K562 (cell line): ENCODE measurements around the gene SIGLEC14. TPM values are rescaled to one million over a fixed set of nuclear protein-coding genes. Genes with fewer than 3 reads are reported as not detected.

Experiments
- CBX8 ChIP-seq: fragments of 200-600 bp; sonication (generic); IDR thresholded peaks from 2 replicates; pipeline ENCODE4 v1.6.1; 2012; ENCODE audit warnings: borderline replicate concordance, mixed run types, low read depth, mild to moderate bottlenecking, moderate library complexity, mixed read lengths, low read length, control low read depth, inconsistent platforms; ENCODE audit not compliant: poor library complexity, severe bottlenecking; ENCODE audit errors: extremely low read depth
- CCNT2 ChIP-seq: IDR thresholded peaks from 2 replicates; pipeline ENCODE4 v1.6.1; 2011; ENCODE audit warnings: borderline replicate concordance, low read depth, mild to moderate bottlenecking, moderate library complexity, mixed read lengths, low read length; ENCODE audit not compliant: insufficient read length; ENCODE audit errors: extremely low read depth
- DIDO1 ChIP-seq: fragments of 450-650 bp; IDR thresholded peaks from 2 replicates; pipeline ENCODE4 v1.6.1; 2016; ENCODE audit warnings: low read depth, missing biosample characterization, missing genetic modification characterization
- MAFF ChIP-seq: IDR thresholded peaks from 2 replicates; pipeline ENCODE4 v1.6.1; 2012; ENCODE audit warnings: low read length, improper control_type of control experiment
- MCM7 ChIP-seq, 2 experiments: fragments of 450-650 bp; IDR thresholded peaks; 2 replicates each; pipeline ENCODE4 v1.6.1; 2016 to 2018
- NR2F6 ChIP-seq: fragments of 450-650 bp; formaldehyde crosslinking; IDR thresholded peaks from 2 replicates; pipeline ENCODE4 v1.4.0; 2020; ENCODE audit warnings: mild to moderate bottlenecking
- RAD51 ChIP-seq: fragments of 450-650 bp; IDR thresholded peaks from 2 replicates; pipeline ENCODE4 v1.7.1; 2016; ENCODE audit warnings: low read depth, mild to moderate bottlenecking, borderline replicate concordance
- RBM25 ChIP-seq: fragments of 200-400 bp; formaldehyde crosslinking; IDR thresholded peaks from 2 replicates; pipeline ENCODE4 v1.6.1; 2018; ENCODE audit warnings: low read length, low read depth, moderate library complexity; ENCODE audit not compliant: severe bottlenecking
- SIX5 ChIP-seq, 2 experiments: IDR thresholded peaks; 2 replicates each; pipeline ENCODE4 v1.6.1; 2011; ENCODE audit warnings: low read length in 2 of 2, borderline replicate concordance in 1 of 2, low read depth in 1 of 2, mild to moderate bottlenecking in 1 of 2, moderate library complexity in 1 of 2; ENCODE audit not compliant: insufficient read depth in 1 of 2
- ZC3H8 ChIP-seq: fragments of 450-650 bp; IDR thresholded peaks from 2 replicates; pipeline ENCODE4 v1.6.1; 2017
- ZNF124 ChIP-seq: sonication (generic); formaldehyde crosslinking; IDR thresholded peaks from 2 replicates; pipeline ENCODE4 v1.8.1; 2022; ENCODE audit warnings: missing genetic modification reagents
- polyA plus RNA-seq, 8 experiments: library from polyadenylated mRNA; depleted of rRNA in 4 of 8; stranded (reverse) in 5 of 8; unstranded in 3 of 8; fragments of >200 nt; fragmentation: Nextera tagmentation in 2 of 8; fragmentation: Illumina TruSeq in 1 of 8; extraction: Ambion mirVana in 2 of 8; extraction: Trizol in 1 of 8; gene quantifications; 2 replicates each; pipeline versions ENCODE4 v1.2.1 to v1.2.3, GENCODE V29; 2011 to 2014; ENCODE audit warnings: inconsistent platforms in 1 of 8, missing spikeins in 1 of 8
- total RNA-seq, 7 experiments: library from RNA; depleted of rRNA in 6 of 7; stranded (reverse); fragments of >200 nt in 6 of 7; fragmentation: Illumina TruSeq in 2 of 7; extraction: Trizol in 2 of 7; gene quantifications; 2 replicates each; pipeline versions ENCODE4 v1.2.1 to v1.2.3, GENCODE V29; 2011 to 2021; ENCODE audit warnings: low replicate concordance in 1 of 7
- TF ChIP-seq, protein P1 (sequence below): IDR thresholded peaks from 2 replicates; pipeline ENCODE4 v1.6.1; 2011; ENCODE audit warnings: borderline replicate concordance, low read depth, mild to moderate bottlenecking, moderate library complexity, low read length; ENCODE audit not compliant: insufficient read depth, poor library complexity, severe bottlenecking
- TF ChIP-seq, protein P2 (sequence below): fragments of 450-650 bp; formaldehyde crosslinking; IDR thresholded peaks from 2 replicates; pipeline ENCODE4 v1.4.0; 2020; ENCODE audit warnings: mild to moderate bottlenecking
- TF ChIP-seq, protein P3 (sequence below): sonication (generic); formaldehyde crosslinking; IDR thresholded peaks from 2 replicates; pipeline ENCODE4 v1.8.0; 2022; ENCODE audit warnings: mild to moderate bottlenecking, low read depth, missing genetic modification reagents
- TF ChIP-seq, protein P4 (sequence below): sonication (generic); formaldehyde crosslinking; IDR thresholded peaks from 2 replicates; pipeline ENCODE4 v1.8.1; 2023; ENCODE audit warnings: missing genetic modification reagents, mild to moderate bottlenecking, borderline replicate concordance
- TF ChIP-seq, protein P5 (sequence below): fragments of 250-450 bp; sonication (Bioruptor Pico); IDR thresholded peaks from 2 replicates; pipeline ENCODE4 v1.8.0; 2022; ENCODE audit warnings: inconsistent platforms, mild to moderate bottlenecking, moderate library complexity, borderline replicate concordance

SIGLEC14 gene
- total and polyA plus RNA-seq, 9 of the 15 experiments (the other 6 are each of a cell fraction or from before 2014, with no cell fraction given): not detected

DNA sequence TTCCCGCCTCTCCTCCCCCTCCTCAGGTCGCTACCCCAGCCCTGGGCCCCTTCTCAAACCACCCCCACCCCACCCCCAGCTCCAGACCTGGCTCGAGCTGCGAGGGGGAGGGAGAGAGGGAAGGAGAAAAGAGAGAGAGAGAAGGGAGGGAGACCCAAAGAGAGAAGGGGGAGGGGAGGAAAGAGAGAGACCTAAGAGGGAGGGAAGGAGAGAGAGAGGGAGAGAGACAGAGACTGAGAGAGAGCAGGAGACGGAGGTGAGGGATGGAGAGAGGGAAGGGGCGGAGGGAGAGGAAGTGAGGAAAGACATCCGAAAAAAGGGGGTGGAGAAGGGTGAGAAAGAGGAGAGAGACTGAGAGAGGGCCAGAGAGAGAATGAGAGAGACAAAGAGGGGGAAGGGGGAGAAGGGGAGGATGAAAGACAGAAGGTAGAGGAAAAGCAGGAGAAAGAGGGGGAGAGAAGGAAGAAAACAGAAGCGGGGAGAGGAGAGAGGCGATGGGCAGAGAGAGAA, 44.5 kb upstream of the SIGLEC14 start (continued):
- TF ChIP-seq, protein P1, sequence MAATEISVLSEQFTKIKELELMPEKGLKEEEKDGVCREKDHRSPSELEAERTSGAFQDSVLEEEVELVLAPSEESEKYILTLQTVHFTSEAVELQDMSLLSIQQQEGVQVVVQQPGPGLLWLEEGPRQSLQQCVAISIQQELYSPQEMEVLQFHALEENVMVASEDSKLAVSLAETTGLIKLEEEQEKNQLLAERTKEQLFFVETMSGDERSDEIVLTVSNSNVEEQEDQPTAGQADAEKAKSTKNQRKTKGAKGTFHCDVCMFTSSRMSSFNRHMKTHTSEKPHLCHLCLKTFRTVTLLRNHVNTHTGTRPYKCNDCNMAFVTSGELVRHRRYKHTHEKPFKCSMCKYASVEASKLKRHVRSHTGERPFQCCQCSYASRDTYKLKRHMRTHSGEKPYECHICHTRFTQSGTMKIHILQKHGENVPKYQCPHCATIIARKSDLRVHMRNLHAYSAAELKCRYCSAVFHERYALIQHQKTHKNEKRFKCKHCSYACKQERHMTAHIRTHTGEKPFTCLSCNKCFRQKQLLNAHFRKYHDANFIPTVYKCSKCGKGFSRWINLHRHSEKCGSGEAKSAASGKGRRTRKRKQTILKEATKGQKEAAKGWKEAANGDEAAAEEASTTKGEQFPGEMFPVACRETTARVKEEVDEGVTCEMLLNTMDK: no peak
- TF ChIP-seq, protein P2, sequence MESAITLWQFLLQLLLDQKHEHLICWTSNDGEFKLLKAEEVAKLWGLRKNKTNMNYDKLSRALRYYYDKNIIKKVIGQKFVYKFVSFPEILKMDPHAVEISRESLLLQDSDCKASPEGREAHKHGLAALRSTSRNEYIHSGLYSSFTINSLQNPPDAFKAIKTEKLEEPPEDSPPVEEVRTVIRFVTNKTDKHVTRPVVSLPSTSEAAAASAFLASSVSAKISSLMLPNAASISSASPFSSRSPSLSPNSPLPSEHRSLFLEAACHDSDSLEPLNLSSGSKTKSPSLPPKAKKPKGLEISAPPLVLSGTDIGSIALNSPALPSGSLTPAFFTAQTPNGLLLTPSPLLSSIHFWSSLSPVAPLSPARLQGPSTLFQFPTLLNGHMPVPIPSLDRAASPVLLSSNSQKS: no peak
- TF ChIP-seq, protein P3, sequence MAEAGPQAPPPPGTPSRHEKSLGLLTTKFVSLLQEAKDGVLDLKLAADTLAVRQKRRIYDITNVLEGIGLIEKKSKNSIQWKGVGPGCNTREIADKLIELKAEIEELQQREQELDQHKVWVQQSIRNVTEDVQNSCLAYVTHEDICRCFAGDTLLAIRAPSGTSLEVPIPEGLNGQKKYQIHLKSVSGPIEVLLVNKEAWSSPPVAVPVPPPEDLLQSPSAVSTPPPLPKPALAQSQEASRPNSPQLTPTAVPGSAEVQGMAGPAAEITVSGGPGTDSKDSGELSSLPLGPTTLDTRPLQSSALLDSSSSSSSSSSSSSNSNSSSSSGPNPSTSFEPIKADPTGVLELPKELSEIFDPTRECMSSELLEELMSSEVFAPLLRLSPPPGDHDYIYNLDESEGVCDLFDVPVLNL (CRISPR knock-in tag): no peak
- TF ChIP-seq SIX5 (IDR thresholded peaks at IDR 0.05; ENCODE audit: borderline replicate concordance in 1 of 2, insufficient read depth in 1 of 2, low read depth in 1 of 2, low read length in 2 of 2): no peak
- TF ChIP-seq DIDO1 (tag): 0 out of 2 replicates have a peak, but pooled peaks have one; percentile 24
- no peak for TF ChIP-seq CBX8
- TF ChIP-seq, protein P4, sequence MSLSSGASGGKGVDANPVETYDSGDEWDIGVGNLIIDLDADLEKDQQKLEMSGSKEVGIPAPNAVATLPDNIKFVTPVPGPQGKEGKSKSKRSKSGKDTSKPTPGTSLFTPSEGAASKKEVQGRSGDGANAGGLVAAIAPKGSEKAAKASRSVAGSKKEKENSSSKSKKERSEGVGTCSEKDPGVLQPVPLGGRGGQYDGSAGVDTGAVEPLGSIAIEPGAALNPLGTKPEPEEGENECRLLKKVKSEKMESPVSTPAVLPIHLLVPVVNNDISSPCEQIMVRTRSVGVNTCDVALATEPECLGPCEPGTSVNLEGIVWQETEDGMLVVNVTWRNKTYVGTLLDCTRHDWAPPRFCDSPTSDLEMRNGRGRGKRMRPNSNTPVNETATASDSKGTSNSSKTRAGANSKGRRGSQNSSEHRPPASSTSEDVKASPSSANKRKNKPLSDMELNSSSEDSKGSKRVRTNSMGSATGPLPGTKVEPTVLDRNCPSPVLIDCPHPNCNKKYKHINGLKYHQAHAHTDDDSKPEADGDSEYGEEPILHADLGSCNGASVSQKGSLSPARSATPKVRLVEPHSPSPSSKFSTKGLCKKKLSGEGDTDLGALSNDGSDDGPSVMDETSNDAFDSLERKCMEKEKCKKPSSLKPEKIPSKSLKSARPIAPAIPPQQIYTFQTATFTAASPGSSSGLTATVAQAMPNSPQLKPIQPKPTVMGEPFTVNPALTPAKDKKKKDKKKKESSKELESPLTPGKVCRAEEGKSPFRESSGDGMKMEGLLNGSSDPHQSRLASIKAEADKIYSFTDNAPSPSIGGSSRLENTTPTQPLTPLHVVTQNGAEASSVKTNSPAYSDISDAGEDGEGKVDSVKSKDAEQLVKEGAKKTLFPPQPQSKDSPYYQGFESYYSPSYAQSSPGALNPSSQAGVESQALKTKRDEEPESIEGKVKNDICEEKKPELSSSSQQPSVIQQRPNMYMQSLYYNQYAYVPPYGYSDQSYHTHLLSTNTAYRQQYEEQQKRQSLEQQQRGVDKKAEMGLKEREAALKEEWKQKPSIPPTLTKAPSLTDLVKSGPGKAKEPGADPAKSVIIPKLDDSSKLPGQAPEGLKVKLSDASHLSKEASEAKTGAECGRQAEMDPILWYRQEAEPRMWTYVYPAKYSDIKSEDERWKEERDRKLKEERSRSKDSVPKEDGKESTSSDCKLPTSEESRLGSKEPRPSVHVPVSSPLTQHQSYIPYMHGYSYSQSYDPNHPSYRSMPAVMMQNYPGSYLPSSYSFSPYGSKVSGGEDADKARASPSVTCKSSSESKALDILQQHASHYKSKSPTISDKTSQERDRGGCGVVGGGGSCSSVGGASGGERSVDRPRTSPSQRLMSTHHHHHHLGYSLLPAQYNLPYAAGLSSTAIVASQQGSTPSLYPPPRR (CRISPR knock-in tag): no peak
- 0 out of 2 replicates have a peak, but pooled peaks have one; percentile 74 for TF ChIP-seq ZC3H8
- TF ChIP-seq CCNT2: no peak
- no peak for TF ChIP-seq ZNF124
- TF ChIP-seq, protein P5, sequence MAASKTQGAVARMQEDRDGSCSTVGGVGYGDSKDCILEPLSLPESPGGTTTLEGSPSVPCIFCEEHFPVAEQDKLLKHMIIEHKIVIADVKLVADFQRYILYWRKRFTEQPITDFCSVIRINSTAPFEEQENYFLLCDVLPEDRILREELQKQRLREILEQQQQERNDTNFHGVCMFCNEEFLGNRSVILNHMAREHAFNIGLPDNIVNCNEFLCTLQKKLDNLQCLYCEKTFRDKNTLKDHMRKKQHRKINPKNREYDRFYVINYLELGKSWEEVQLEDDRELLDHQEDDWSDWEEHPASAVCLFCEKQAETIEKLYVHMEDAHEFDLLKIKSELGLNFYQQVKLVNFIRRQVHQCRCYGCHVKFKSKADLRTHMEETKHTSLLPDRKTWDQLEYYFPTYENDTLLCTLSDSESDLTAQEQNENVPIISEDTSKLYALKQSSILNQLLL (CRISPR knock-in tag): no peak
- TF ChIP-seq MAFF: no peak
- peak in 1 of 2 experiments; percentile 61; a peak in 1 of 4 replicates for TF ChIP-seq MCM7 (IDR thresholded peaks at IDR 0.05)
- TF ChIP-seq RAD51: peak; percentile 37; the same call in 1 of the 2 replicates
- TF ChIP-seq NR2F6: no peak
- no peak for TF ChIP-seq RBM25
